ENCODE results near the gene RPL7L1. TPM values are rescaled to one million over a fixed set of nuclear protein-coding genes. Genes with fewer than 3 reads are reported as not detected.

Gene RPL7L1
- total RNA-seq, 1 donor: 102 TPM

GRCh38 chr6:42932412-42932811, 53.0 kb downstream of the RPL7L1 start:
- no peak for DNase-seq (ENCODE audit: low read depth)
- no peak overlapping the region for H3K4me3 ChIP-seq (ENCODE audit: low read depth, low read length)
- TF ChIP-seq CTCF (IDR thresholded peaks at IDR 0.05; ENCODE audit: insufficient read depth, low read length): no peak

GRCh38 chr6:42933205-42933604, 53.8 kb downstream of the RPL7L1 start:
- TF ChIP-seq CTCF (IDR thresholded peaks at IDR 0.05; ENCODE audit: insufficient read depth, low read length): no peak
- H3K4me3 ChIP-seq (ENCODE audit: low read depth, low read length): no peak overlapping the region
- DNase-seq (ENCODE audit: low read depth): no peak

GRCh38 chr6:42935322-42935721, 55.9 kb downstream of the RPL7L1 start:
- TF ChIP-seq CTCF (IDR thresholded peaks at IDR 0.05; ENCODE audit: insufficient read depth, low read length): no peak
- no peak overlapping the region for H3K4me3 ChIP-seq (ENCODE audit: low read depth, low read length)
- DNase-seq (ENCODE audit: low read depth): no peak

GRCh38 chr6:42936398-42936797, 57.0 kb downstream of the RPL7L1 start:
- H3K4me3 ChIP-seq (ENCODE audit: low read depth, low read length): no peak overlapping the region
- no peak for TF ChIP-seq CTCF (IDR thresholded peaks at IDR 0.05; ENCODE audit: insufficient read depth, low read length)
- DNase-seq (ENCODE audit: low read depth): no peak

GRCh38 chr6:42937548-42938427, 58.4 kb downstream of the RPL7L1 start:
- DNase-seq (ENCODE audit: low read depth): no peak
- H3K4me3 ChIP-seq (ENCODE audit: low read depth, low read length): no peak overlapping the region
- TF ChIP-seq CTCF (IDR thresholded peaks at IDR 0.05; ENCODE audit: insufficient read depth, low read length): no peak

- no peak for TF ChIP-seq CTCF (IDR thresholded peaks at IDR 0.05; ENCODE audit: insufficient read depth, low read length)
- H3K4me3 ChIP-seq (ENCODE audit: low read depth, low read length): no peak overlapping the region
- no peak for DNase-seq (ENCODE audit: low read depth)
Observed at GRCh38 chr6:42938428-42938796, 59.0 kb downstream of the RPL7L1 start.
